HEK293T (cell line): Measurements from ENCODE around the gene RNF111.

ENCODE experiments used
- ARNT ChIP-seq: fragments of 450-650 bp; IDR thresholded peaks from 2 replicates; pipeline ENCODE4 v1.6.1; 2017; ENCODE audit warnings: mild to moderate bottlenecking
- BHLHE40 ChIP-seq: fragments of 450-650 bp; IDR thresholded peaks from 2 replicates; pipeline ENCODE4 v1.6.1; 2016; ENCODE audit warnings: mild to moderate bottlenecking, moderate library complexity, borderline replicate concordance
- ELF4 ChIP-seq: fragments of 450-650 bp; IDR thresholded peaks from 2 replicates; pipeline ENCODE4 v1.6.1; 2017; ENCODE audit warnings: antibody characterized with exemption
- FOXA1 ChIP-seq: fragments of 450-650 bp; IDR thresholded peaks from 2 replicates; pipeline ENCODE4 v1.6.1; 2016; ENCODE audit warnings: mild to moderate bottlenecking
- FOXK2 ChIP-seq: fragments of 450-650 bp; IDR thresholded peaks from 2 replicates; pipeline ENCODE4 v1.6.1; 2016; ENCODE audit warnings: mild to moderate bottlenecking
- L3MBTL2 ChIP-seq: fragments of 450-650 bp; conservative IDR thresholded peaks from 2 replicates; pipeline ENCODE4 v1.6.1; 2016; ENCODE audit warnings: mild to moderate bottlenecking
- NFRKB ChIP-seq: fragments of 450-650 bp; IDR thresholded peaks from 2 replicates; pipeline ENCODE4 v1.6.1; 2016; ENCODE audit warnings: mild to moderate bottlenecking, moderate library complexity
- SP1 ChIP-seq: fragments of 450-650 bp; IDR thresholded peaks from 2 replicates; pipeline ENCODE4 v1.6.1; 2017
- SUZ12 ChIP-seq: fragments of 450-650 bp; IDR thresholded peaks from 2 replicates; pipeline ENCODE4 v1.6.1; 2016; ENCODE audit warnings: mild to moderate bottlenecking
- TARDBP ChIP-seq: fragments of 450-650 bp; IDR thresholded peaks from 2 replicates; pipeline ENCODE4 v1.6.1; 2016
- TF ChIP-seq, protein P1 (sequence below): fragments of 450-650 bp; IDR thresholded peaks from 2 replicates; pipeline ENCODE4 v1.6.1; 2016

DNA sequence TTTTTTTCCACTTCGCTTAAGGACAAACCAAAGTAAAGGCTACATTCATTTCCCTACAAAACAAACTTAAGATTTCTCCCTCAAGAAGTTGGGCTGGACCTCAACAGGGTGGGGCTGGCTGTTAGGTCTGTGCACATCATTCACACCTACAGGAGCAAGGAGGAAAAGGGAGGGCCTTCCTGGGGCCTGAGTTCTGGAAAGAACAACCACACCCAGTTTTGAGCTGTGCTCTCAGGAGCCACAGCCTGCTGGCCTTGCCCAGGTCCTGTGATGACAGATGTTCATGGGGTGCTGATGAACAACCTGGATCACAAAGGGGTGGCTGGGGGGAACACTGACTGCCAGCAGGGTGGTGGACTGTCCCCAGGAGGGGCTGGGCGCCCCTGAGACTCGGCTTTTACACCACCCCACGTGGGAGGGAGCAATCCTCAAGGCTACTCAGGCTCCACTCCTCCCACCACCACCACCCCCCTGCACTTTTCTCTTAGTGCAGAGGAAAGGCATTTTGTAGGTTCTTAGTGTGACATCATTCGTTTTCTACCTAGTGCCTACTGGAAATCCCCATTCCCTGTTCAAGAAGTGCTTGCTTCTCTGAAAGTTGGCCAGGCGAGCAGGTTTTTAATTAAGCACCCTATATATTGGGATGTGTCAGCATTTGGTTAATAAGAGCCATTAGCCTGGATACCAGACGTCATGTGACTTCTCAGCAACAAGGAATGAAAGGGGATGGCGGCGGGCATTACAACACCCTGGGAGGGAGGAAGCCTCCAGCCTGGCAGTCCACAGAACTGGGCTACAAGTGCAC, 153.2 kb downstream of the RNF111 start:
- TF ChIP-seq TARDBP (no peak), SP1 (no peak), ELF4 (no peak), ARNT (no peak), FOXA1 (no peak), SUZ12 (no peak), L3MBTL2 (no peak), FOXK2 (no peak), BHLHE40 (no peak), NFRKB (no peak)
- TF ChIP-seq, protein P1, sequence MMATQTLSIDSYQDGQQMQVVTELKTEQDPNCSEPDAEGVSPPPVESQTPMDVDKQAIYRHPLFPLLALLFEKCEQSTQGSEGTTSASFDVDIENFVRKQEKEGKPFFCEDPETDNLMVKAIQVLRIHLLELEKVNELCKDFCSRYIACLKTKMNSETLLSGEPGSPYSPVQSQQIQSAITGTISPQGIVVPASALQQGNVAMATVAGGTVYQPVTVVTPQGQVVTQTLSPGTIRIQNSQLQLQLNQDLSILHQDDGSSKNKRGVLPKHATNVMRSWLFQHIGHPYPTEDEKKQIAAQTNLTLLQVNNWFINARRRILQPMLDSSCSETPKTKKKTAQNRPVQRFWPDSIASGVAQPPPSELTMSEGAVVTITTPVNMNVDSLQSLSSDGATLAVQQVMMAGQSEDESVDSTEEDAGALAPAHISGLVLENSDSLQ = no peak
